IMR-90 (cell line): ENCODE measurements around the gene BPNT1. TPM values are rescaled to one million over a fixed set of nuclear protein-coding genes. Genes with fewer than 3 reads are reported as not detected.

Source experiments
- ATAC-seq: fragments of 200-7000 bp; cut with Tn5 transposase; 2 replicates; pipeline ENCODE4 v1.9.1; 2020; ENCODE audit warnings: low read depth, mild to moderate bottlenecking, moderate library complexity
- BruUV-seq: library from RNA; stranded (reverse); fragments of 400-500 nt; replicated peaks from 2 replicates; lab custom pipeline; 2021; lab: Mats Ljungman, UMichigan
- CTCF ChIA-PET: fragments of 300-600 bp; formaldehyde crosslinking; extraction: SDS; loops from one replicate; lab custom pipeline; 2021; ENCODE audit warnings: antibody characterized with exemption; lab: Yijun Ruan, JAX
- POLR2A ChIA-PET: fragments of 300-600 bp; sonication (Branson Sonifier 250); formaldehyde crosslinking; loops from one replicate; lab custom pipeline; 2022; ENCODE audit warnings: antibody characterized with exemption; ENCODE audit not compliant: unreplicated experiment; lab: Charles Lee
- DNase-seq: peaks from one replicate; pipeline ENCODE4 v3.0.0; 2013
- H2AFZ ChIP-seq: replicated peaks from 2 replicates; pipeline ENCODE3; 2013; ENCODE audit warnings: low read length, mild to moderate bottlenecking; ENCODE audit not compliant: poor library complexity
- H2AK5ac ChIP-seq: 2 replicates; pipeline ENCODE4 v1.6.1; 2013; ENCODE audit warnings: low read depth, low read length, inconsistent platforms
- H2AK9ac ChIP-seq: replicated peaks from 2 replicates; pipeline ENCODE3; 2013; ENCODE audit warnings: mild to moderate bottlenecking, low read depth, low read length, moderate library complexity; ENCODE audit not compliant: poor library complexity
- H2BK120ac ChIP-seq: 2 replicates; pipeline ENCODE4 v1.6.1; 2013; ENCODE audit warnings: low read depth, low read length, inconsistent platforms
- H2BK15ac ChIP-seq: 3 replicates; pipeline ENCODE4 v1.6.1; 2013; ENCODE audit warnings: low read depth, low read length, inconsistent platforms
- H2BK20ac ChIP-seq: 2 replicates; pipeline ENCODE4 v1.6.1; 2013; ENCODE audit warnings: low read depth, mild to moderate bottlenecking, inconsistent platforms, low read length, moderate library complexity
- H2BK5ac ChIP-seq: 2 replicates; pipeline ENCODE4 v1.6.1; 2013; ENCODE audit warnings: mild to moderate bottlenecking, low read depth, low read length, inconsistent platforms; ENCODE audit not compliant: poor library complexity, severe bottlenecking
- H3K14ac ChIP-seq: replicated peaks from 2 replicates; pipeline ENCODE4 v1.6.1; 2013; ENCODE audit warnings: low read depth, low read length, inconsistent platforms
- H3K18ac ChIP-seq: 2 replicates; pipeline ENCODE4 v1.6.1; 2013; ENCODE audit warnings: low read depth, low read length, control low read depth
- H3K23ac ChIP-seq: 2 replicates; pipeline ENCODE4 v1.6.1; 2013; ENCODE audit warnings: low read depth, low read length, inconsistent platforms
- H3K27ac ChIP-seq: 2 replicates; pipeline ENCODE4 v1.5.1; 2013; ENCODE audit warnings: mild to moderate bottlenecking, control low read depth, low read length; ENCODE audit not compliant: insufficient read depth
- H3K27me3 ChIP-seq: 2 replicates; pipeline ENCODE4 v1.6.1; 2013; ENCODE audit warnings: low read length; ENCODE audit not compliant: control insufficient read depth, insufficient read depth
- H3K36me3 ChIP-seq: 2 replicates; pipeline ENCODE4 v1.6.1; 2013; ENCODE audit warnings: low read length, mixed read lengths; ENCODE audit not compliant: control insufficient read depth, insufficient read depth
- H3K4ac ChIP-seq: 2 replicates; pipeline ENCODE4 v1.6.1; 2013; ENCODE audit warnings: low read depth, low read length, inconsistent platforms
- H3K4me1 ChIP-seq: 2 replicates; pipeline ENCODE4 v1.6.1; 2013; ENCODE audit warnings: low read length, mixed read lengths; ENCODE audit not compliant: control insufficient read depth, insufficient read depth
- H3K4me2 ChIP-seq: 2 replicates; pipeline ENCODE4 v1.6.1; 2013; ENCODE audit warnings: low read depth, mild to moderate bottlenecking, control low read depth, low read length, moderate library complexity
- H3K4me3 ChIP-seq: 2 replicates; pipeline ENCODE4 v1.5.1; 2013; ENCODE audit warnings: low read depth, mild to moderate bottlenecking, control low read depth, low read length, moderate library complexity; ENCODE audit not compliant: insufficient read depth
- H3K56ac ChIP-seq: 2 replicates; pipeline ENCODE4 v1.6.1; 2013; ENCODE audit warnings: low read length, inconsistent platforms; ENCODE audit not compliant: insufficient read depth; ENCODE audit errors: extremely low read depth
- H3K79me1 ChIP-seq, 2 experiments: 2 replicates each; pipeline ENCODE4 v1.6.1; 2013; ENCODE audit warnings: low read length in 2 of 2, inconsistent platforms in 1 of 2, low read depth in 1 of 2
- H3K9ac ChIP-seq: 2 replicates; pipeline ENCODE4 v1.6.1; 2013; ENCODE audit warnings: low read depth, low read length, control low read depth
- H3K9me1 ChIP-seq: 2 replicates; pipeline ENCODE4 v1.6.1; 2013; ENCODE audit warnings: low read length, inconsistent platforms; ENCODE audit not compliant: insufficient read depth
- H3K9me3 ChIP-seq: 2 replicates; pipeline ENCODE4 v1.6.1; 2013; ENCODE audit warnings: low read length; ENCODE audit not compliant: control insufficient read depth, insufficient read depth
- H4K20me1 ChIP-seq: 2 replicates; pipeline ENCODE4 v1.6.1; 2013; ENCODE audit warnings: low read length, inconsistent platforms; ENCODE audit not compliant: insufficient read depth
- H4K5ac ChIP-seq: 2 replicates; pipeline ENCODE4 v1.6.1; 2013; ENCODE audit warnings: mild to moderate bottlenecking, low read depth, low read length, control low read depth
- H4K8ac ChIP-seq, 2 experiments: 2 replicates each; pipeline ENCODE4 v1.6.1; 2013; ENCODE audit warnings: low read depth in 2 of 2, low read length in 2 of 2, control low read depth in 1 of 2, inconsistent platforms in 1 of 2
- H4K91ac ChIP-seq: 2 replicates; pipeline ENCODE4 v1.6.1; 2013; ENCODE audit warnings: low read depth, low read length, inconsistent platforms; ENCODE audit not compliant: insufficient read depth
- CHD1 ChIP-seq: IDR thresholded peaks from 2 replicates; pipeline ENCODE4 v1.6.1; 2012; ENCODE audit warnings: low read depth, low read length, improper control_type of control experiment
- ELK1 ChIP-seq: fragments of 150-350 bp; IDR thresholded peaks from 2 replicates; pipeline ENCODE4 v1.6.1; 2016; ENCODE audit warnings: low read depth, mild to moderate bottlenecking, low read length, moderate library complexity, borderline replicate concordance
- FOS ChIP-seq: fragments of 150-350 bp; IDR thresholded peaks from 2 replicates; pipeline ENCODE4 v1.6.1; 2016; ENCODE audit warnings: low read depth, low read length
- MAZ ChIP-seq: IDR thresholded peaks from 2 replicates; pipeline ENCODE4 v1.6.1; 2012; ENCODE audit warnings: low read depth, mild to moderate bottlenecking, low read length, improper control_type of control experiment, moderate library complexity, borderline replicate concordance
- NFE2L2 ChIP-seq: fragments of 150-350 bp; IDR thresholded peaks from 2 replicates; pipeline ENCODE4 v1.6.1; 2016; ENCODE audit warnings: low read depth, mild to moderate bottlenecking, low read length
- POLR2A ChIP-seq: IDR thresholded peaks from 2 replicates; pipeline ENCODE4 v1.6.1; 2012; ENCODE audit warnings: mild to moderate bottlenecking, low read depth, low read length
- RAD21 ChIP-seq: IDR thresholded peaks from 2 replicates; pipeline ENCODE4 v1.6.1; 2012; ENCODE audit warnings: low read length, improper control_type of control experiment
- RCOR1 ChIP-seq: IDR thresholded peaks from 2 replicates; pipeline ENCODE4 v1.6.1; 2012; ENCODE audit warnings: mild to moderate bottlenecking, low read length, improper control_type of control experiment; ENCODE audit not compliant: insufficient replicate concordance
- SMC3 ChIP-seq: fragments of 150-350 bp; IDR thresholded peaks from 2 replicates; pipeline ENCODE4 v1.6.1; 2016; ENCODE audit warnings: low read depth, mild to moderate bottlenecking, antibody characterized with exemption, low read length, moderate library complexity
- USF2 ChIP-seq: fragments of 150-350 bp; IDR thresholded peaks from 2 replicates; pipeline ENCODE4 v1.6.1; 2017; ENCODE audit warnings: mild to moderate bottlenecking, antibody characterized with exemption, low read length, low read depth
- WGBS, 2 experiments: methylation state at CpG; one replicate each; pipeline versions ENCODE4 v1.1.5 to v1.1.7; 2013; ENCODE audit warnings: missing lambda C conversion rate in 2 of 2; ENCODE audit not compliant: insufficient read length in 1 of 2; ENCODE audit errors: extremely low coverage in 2 of 2; 5-methylcytosine and 5-hydroxymethylcytosine counted together
- dilution Hi-C: fragments of 300-500 bp; cut with HindIII; formaldehyde crosslinking; loops from one replicate; pipeline ENCODE4 v1.14.3; 2018; ENCODE audit warnings: low sequenced_read_pairs; ENCODE audit not compliant: unreplicated experiment
- in situ Hi-C: fragments of 300-500 bp; cut with MboI; formaldehyde crosslinking; loops from 3 replicates; pipeline ENCODE4 v1.14.3; 2019; ENCODE audit warnings: low sequenced_read_pairs, inconsistent platforms, mixed read lengths
- intact Hi-C: fragments of 100-400 bp; cut with micrococcal nuclease; formaldehyde crosslinking; loops from 2 replicates; pipeline ENCODE4 v1.10.0; 2022
- polyA plus RNA-seq, 3 experiments: library from polyadenylated mRNA; depleted of rRNA; stranded (reverse); fragments of >200 nt; gene quantifications; 2 replicates each; pipeline ENCODE4 v1.2.3, GENCODE V29; 2012; ENCODE audit warnings: low replicate concordance in 1 of 3
- total RNA-seq: library from RNA; depleted of rRNA; stranded (reverse); fragments of >200 nt; gene quantifications from 2 replicates; pipeline ENCODE4 v1.2.3, GENCODE V29; 2012

Gene BPNT1
- total and polyA plus RNA-seq, 2 of the 4 experiments (the other 2 are of a cell fraction) = 31.7 to 38.2 TPM

GRCh38 chr1:220084460-220084859 lies 5.1 kb downstream of the BPNT1 start:
- Histone ChIP-seq H3K79me1 (peaks cover 0 to 18% of the 10 kb centered on the region in 2 experiments; a peak in 3 of 4 replicates), H3K27ac (no peak overlapping the region)

More at GRCh38 chr1:220084460-220084859, 5.1 kb downstream of the BPNT1 start:
- TF ChIP-seq SMC3 = no peak
- no peak for TF ChIP-seq RAD21
- TF ChIP-seq NFE2L2 = no peak
- no peak for TF ChIP-seq ELK1
- no peak for TF ChIP-seq POLR2A
- no peak for TF ChIP-seq CHD1
- no peak for TF ChIP-seq FOS
- TF ChIP-seq MAZ = no peak
- no peak for TF ChIP-seq RCOR1
- TF ChIP-seq USF2 = no peak
- no peaks in the 10 kb centered on the region for H3K4me1 ChIP-seq
- H4K91ac ChIP-seq = no peak overlapping the region
- H2AK9ac ChIP-seq = no peak overlapping the region
- WGBS, 2 experiments = no CpG with 5 or more reads among the region's 1 CpG
- in situ Hi-C loops (no loop called here), dilution Hi-C loops (no loop called here), intact Hi-C loops (no loop called here)
- POLR2A ChIA-PET = no interaction called here
- H3K27me3 ChIP-seq = no peaks in the 10 kb centered on the region
- no peak overlapping the region for H3K4ac ChIP-seq
- no peaks in the 10 kb centered on the region for H4K20me1 ChIP-seq
- no TSS peak for BruUV-seq
- no peak overlapping the region for H2AK5ac ChIP-seq
- no peaks in the 10 kb centered on the region for H3K9me1 ChIP-seq
- H3K4me3 ChIP-seq = no peak overlapping the region
- H4K5ac ChIP-seq = no peak overlapping the region
- no peaks in the 10 kb centered on the region for H3K9me3 ChIP-seq
- CTCF ChIA-PET = interaction anchor here (0.7 kb wide), 1 partner anchor 90 kb away, joined by 3 read pairs; no protein-coding TSS in a partner anchor
- no peak overlapping the region for H2BK15ac ChIP-seq
- ATAC-seq = no peak
- no peak overlapping the region for H3K23ac ChIP-seq
- no peak overlapping the region for H2AFZ ChIP-seq
- H3K14ac ChIP-seq = no peak overlapping the region
- H4K8ac ChIP-seq = no peak overlapping the region
- H3K9ac ChIP-seq = no peak overlapping the region
- H2BK120ac ChIP-seq = no peak overlapping the region
- no peak overlapping the region for H3K18ac ChIP-seq
- H3K56ac ChIP-seq = no peak overlapping the region
- H2BK20ac ChIP-seq = no peak overlapping the region
- H2BK5ac ChIP-seq = no peak overlapping the region
- no peak for DNase-seq
- H3K4me2 ChIP-seq = no peak overlapping the region
- no peaks in the 10 kb centered on the region; the same call in 1 of the 2 replicates for H3K36me3 ChIP-seq
